Sciatic nerve (tissue), 2 donors: ENCODE data around the gene OR10H1. TPM values are rescaled to one million over a fixed set of nuclear protein-coding genes. Genes with fewer than 3 reads are reported as not detected.
"Not testable (repeated sequence)": the region's sequence is repeated elsewhere in the genome, so short reads cannot be mapped to it uniquely, and the experiment has no call there.

Experiments
- ATAC-seq: fragments of 200-7000 bp; cut with Tn5 transposase; one replicate; pipeline ENCODE4 v1.9.1; 2020; ENCODE audit warnings: mild to moderate bottlenecking, moderate library complexity
- DNase-seq: peaks from one replicate; pipeline ENCODE4 v3.0.0-alpha.2; 2020; ENCODE audit warnings: low spot score
- intact Hi-C: fragments of 100-400 bp; cut with DNase I; formaldehyde crosslinking; loops from one replicate; pipeline ENCODE4 v1.14.2; 2022
- total RNA-seq: library from RNA; stranded (reverse); fragmentation: NEBNext Ultra II Directional; extraction: Animal tissue kit (Norgen Biotek cat#: 25700); gene quantifications from one replicate; pipeline ENCODE4 v1.2.1, GENCODE V29; 2021
- donor health status: DM: no; HTN: no; CAD: no.
- donor health status: DM: no; HTN: no; CAD: no.

Gene OR10H1, protein sequence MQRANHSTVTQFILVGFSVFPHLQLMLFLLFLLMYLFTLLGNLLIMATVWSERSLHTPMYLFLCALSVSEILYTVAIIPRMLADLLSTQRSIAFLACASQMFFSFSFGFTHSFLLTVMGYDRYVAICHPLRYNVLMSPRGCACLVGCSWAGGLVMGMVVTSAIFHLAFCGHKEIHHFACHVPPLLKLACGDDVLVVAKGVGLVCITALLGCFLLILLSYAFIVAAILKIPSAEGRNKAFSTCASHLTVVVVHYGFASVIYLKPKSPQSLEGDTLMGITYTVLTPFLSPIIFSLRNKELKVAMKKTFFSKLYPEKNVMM
- total RNA-seq: not detected

DNA sequence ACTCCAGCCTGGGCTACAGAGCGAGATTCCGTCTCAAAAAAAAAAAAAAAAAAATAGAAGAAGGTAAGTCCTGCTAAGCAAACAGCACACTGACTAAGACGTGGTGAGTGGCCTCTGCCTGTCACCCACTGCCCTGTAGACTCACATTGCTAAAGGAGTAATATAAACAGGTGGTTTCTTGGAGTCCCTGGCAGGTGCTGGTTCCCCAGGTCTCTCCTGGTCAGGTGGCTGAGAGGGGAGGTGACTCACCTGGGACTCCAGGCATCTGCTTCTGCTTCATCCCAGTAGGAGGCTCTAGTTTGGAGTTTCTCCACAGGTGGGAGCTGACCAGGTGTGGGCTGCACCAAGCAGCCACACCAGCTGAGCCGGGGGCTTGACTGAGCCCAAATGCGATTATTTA, at the start of gene OR10H1:
Gene OR10H1, minus strand, starts transcription at position 359 of the 400 bp plus-strand sequence. CDS start 7,627 bp downstream, outside the sequence.
- intact Hi-C loops: no loop called here
- ATAC-seq (no peak), DNase-seq (no peak)

DNA sequence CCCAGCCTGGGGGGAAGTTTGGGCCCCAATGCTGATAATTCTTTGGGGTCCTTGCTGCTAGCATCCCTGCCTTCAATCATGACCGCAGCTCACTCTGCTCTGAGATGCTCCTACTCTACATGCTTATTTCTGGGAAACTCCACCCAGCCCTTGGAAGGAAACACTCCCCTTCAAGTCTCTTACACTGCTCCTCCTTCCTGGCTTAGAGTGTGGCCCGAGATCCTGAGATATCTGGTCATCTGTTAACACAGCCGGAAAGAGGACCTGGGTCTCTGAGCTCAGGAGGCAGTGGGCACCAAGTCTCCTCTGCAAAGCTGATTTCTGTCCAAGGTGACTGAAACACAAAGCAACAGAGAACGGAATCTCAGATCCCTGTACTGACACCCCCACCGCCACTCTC, 49.4 kb upstream of the OR10H1 start:
- no peak for ATAC-seq
- intact Hi-C loops: no loop called here
- DNase-seq: no peak

DNA sequence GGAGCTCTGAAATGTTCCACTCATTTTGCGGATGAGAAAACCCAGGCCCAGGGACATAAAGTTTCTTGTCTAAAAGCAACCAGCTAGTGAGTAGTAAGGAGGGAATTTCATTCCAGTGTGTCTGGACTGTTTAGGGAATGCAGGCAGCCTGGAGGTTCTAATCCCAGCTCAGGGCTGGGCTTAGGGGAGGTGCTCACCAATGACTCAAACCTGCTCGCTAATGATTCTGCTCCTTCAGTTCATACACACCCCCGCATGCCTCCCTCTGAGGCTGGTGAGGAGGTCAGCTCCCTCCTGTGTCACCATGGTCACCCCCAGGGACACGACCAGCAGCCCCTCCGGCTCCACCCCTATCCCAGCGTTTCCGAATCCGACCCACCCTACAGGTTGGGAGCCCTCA, 47.8 kb upstream of the OR10H1 start:
- intact Hi-C loops: no loop called here
- DNase-seq (no peak), ATAC-seq (no peak)

DNA sequence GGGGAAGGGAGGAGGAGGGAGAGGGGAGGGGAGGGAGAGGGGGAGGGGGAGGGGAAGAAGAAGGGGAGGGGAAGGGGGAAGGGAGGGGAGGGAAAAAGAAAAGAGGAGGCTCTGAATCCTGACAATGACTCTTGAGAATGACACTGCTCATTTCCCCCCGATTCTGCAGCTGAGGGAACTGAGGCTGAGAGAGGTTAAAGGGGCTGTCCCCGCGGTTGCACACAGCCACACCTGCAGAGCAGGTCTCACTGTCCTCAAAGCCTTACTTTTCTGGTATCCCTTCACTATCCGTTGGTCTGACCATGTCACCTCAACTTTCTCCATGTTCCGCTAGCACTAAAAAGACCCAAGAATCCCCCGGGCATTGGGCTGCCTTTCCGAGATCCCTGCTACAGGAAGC, 47.0 kb upstream of the OR10H1 start:
- ATAC-seq (no peak), DNase-seq (no peak)
- intact Hi-C loops: no loop called here

DNA sequence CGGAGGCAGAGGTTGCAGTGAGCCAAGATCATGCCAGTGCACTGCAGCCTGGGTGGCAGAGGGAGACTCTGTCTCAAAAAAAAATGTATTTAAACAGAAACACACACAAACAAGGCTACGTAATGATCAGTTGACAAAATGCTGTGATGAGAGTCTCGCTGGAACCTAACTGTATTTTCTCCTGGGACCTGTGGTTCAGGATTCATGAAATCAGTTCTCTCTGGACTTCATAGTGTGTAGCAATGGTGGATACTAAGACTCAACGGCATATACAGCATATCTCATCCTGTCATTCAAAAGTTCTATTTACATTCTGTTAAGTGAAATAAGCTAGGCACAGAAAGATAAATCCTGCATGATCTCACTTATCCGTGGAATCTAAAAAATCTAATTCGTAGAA, 45.1 kb upstream of the OR10H1 start:
- ATAC-seq (no peak), DNase-seq (no peak)
- intact Hi-C loops: no loop called here

DNA sequence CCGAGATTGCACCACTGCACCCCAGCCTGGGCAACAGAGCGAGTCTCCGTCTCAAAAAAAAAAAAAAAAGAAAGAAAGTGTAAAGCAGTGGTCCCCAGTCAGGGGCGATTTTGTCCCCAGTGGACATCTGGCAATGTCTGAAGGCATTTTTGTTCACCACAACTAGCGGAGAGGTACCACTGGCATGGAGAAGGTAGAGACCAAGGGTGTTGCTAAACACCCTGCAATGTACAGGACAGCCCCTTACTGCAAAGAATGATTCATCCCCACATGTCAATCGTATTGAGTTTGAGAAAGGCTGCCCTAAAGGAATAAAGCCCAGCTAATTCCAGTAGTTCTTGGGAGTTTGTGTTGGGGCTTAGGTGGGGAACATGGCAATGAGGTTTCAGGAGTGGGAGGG, 43.7 kb upstream of the OR10H1 start:
- intact Hi-C loops: no loop called here
- DNase-seq (no peak), ATAC-seq (no peak)

DNA sequence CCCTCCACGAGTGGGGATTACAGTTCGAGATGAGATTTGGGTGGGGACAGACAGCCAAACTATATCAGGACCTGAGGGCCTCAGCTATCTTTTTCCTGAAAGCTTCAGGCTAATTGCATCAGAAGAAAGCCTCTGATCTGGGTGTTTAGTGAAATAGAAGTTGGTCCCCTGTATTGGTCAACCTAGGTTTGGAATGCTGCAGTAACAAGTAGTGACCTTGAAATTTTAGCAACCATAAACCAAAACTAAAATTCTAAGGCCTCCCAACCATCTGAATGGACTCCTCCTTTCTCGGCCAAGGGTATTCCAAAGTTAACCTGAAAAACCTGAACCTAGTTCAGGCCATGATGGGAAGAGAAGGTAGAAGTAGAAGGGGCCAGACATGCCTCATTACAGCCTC, 34.9 kb upstream of the OR10H1 start:
- intact Hi-C loops: no loop called here
- ATAC-seq: no peak
- no peak for DNase-seq

DNA sequence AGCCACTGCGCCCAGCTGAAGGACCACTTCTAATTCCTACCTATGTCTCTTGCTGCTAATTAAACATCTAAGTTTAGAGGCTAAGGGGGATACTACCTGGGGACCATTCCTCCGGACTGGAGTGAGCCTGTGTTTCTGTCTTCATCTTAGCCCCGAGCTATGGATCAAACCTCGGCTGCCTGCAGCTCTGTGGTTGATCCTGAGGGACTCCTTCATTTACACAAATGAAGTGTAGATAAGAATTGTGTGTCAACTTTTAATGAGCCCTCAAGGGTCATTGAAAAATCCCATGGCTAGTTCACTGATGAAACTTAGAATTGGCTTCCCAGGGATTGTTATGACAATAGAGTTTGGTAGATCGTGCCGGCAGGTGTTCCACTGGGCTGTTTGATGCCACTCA, 31.5 kb upstream of the OR10H1 start:
- ATAC-seq (no peak), DNase-seq (no peak)
- intact Hi-C loops: no loop called here

DNA sequence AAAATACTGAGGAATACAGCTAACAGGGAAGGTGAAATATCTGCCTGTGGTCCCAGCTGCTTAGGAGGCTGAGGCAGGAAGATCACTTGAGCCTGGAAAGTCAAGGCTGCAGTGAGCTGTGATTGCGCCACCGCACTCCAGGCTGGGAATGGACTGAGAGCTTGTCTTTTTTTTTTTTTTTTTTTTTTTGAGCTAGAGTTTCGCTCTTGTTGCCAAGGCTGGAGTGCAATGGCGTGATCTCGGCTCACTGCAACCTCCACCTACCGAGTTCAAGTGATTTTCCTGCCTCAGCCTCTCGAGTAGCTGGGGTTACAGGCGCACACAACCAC, 28.4 kb upstream of the OR10H1 start:
- DNase-seq, intact Hi-C loops, ATAC-seq: not testable (repeated sequence)

DNA sequence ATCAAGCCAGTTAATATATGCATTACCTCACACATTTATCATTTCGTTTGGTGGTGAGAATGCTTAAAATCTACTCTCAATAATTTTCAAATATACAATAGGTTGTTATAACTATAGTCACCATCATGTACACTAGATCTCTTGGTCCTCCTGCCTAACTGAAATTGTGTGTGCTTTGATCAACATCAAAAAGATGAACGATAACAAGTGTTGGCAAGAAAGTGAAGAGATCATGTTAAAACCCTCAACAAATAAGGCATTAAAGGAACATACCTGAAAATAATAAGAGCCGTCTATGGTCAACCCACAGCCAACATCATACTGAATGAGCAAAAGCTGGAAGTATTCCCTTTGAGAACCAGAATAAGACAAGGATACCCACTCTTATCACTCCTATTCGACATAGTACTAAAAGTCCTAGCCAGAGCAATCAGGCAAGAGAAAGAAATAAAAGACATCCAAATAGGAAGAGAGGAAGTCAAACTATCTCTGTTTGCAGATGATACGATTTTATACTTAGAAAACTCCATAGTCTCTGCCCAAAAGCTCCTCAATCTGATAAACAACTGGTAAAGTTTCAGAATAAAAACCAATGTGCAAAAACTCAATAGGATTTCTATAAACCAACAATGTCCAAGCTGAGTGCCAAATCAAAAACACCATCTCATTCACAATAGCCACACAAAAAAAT, 27.9 kb upstream of the OR10H1 start:
- ATAC-seq (no peak), DNase-seq (no peak)
- intact Hi-C loops: no loop called here

DNA sequence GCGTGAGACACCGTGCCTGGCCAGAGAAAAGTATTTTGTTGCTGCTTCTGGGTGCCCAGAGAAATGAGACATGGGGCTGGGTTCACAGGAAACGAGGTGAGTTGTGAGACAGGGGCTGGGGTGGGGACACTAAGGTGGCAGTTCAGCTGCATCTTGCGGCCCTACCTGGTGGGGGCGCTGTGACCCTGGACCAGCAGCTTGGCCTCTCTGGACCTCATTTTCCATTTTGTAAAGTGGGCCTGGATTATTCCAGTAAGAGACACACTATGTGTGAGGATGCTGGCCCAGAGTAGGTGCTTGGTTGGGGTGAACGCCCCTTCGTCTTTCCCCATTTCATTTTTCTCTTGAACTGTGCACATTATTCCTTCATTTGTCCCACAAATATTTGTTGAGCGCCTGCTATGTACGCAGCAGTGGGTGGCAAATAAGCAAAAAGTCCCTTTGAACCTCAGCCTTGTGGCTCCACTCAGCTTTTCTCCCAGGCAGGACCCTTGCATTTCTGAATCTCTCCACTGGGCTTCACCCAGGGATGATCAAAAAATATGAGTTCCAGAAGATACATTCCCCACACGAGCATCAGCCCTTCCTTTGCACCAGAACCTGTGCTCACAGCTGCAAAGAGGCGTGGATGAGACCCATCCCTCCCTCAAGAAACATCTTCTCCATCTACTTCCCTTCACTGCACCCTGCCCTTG, 26.6 kb upstream of the OR10H1 start:
- intact Hi-C loops: no loop called here
- ATAC-seq: no peak
- DNase-seq: no peak

DNA sequence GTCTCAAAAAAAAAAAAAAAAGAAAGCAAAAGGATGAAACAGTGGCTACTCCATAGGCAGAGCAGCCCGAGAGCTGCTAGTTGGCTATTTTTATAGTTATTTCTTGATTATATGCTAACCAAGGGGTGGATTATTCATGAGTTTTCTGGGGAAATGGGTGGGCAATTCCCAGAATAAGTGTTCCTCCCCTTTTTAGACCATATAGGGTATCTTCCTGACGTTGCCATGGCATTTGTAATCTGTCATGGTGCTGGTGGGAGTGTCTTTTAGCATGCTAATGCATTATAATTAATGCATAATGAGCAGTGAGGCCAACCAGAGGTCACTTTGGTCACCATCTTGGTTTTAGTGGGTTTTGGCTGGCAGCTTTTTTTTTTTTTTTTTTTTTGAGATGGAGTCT, 25.4 kb upstream of the OR10H1 start:
- intact Hi-C loops: no loop called here
- DNase-seq (no peak), ATAC-seq (no peak)

DNA sequence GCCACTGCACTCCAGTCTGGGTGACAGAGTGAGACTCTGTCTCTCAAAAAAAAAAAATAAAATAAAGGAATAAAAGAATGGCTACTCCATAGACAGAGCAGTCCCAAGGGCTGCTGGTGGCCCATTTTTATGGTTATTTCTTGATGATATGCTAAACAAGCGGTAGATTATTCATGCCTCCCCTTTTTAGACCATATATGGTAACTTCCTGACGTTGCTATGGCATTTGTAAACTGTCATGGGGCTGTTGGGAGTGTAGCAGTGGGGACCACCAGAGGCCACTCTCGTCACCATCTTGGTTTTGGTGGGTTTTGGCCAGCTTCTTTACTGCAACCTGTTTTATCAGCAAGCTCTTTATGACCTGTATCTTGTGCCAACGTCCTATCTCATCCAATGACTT, 24.4 kb upstream of the OR10H1 start:
- intact Hi-C loops, DNase-seq: not testable (repeated sequence)

DNA sequence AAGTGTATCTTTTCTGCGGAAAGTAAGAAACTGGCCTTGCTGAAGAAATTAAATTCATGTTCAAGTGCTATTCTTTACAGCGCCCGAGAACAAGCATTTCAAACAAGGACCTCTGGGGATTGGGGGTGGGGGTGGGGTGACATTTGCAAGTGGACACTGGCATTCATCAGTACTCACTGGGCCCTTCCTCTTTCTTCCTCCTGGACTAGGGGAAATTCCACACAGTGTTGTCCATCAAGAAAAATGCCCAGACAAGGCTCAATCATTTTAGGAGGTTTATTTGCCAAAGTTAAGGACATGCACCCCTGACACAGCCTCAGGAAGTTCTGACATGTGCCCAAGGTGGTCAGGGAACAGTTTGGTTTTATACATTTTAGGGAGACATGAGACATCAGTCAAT, 22.9 kb upstream of the OR10H1 start:
- DNase-seq (no peak), ATAC-seq (no peak)
- intact Hi-C loops: no loop called here

More for the DNA sequence above, 24.4 kb upstream of the OR10H1 start:
- ATAC-seq: not testable (repeated sequence)

DNA sequence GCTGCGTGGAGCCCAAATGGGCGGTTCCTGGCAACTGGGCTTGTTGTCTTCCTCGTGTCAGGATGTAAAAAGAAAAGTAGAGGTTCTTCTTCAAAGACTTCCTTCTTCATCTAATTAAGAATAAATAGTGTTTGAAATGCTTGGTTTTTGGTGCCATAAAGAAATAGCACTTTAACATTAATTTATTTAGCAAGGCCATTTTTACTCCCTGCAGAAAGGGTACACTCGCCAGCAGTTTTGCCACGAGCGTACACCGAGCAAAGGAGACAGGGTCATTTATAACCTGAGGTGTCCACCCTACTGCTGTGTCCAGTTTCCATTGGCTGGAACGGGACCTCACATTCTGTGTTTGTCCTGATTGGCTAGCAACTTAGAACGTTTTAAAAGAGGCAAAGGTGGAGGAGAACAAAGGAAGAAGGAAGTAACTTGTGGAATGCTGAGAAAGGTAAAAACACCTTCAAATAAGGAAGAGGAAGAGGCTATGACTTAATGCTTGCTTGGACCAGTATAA, 21.8 kb upstream of the OR10H1 start:
- ATAC-seq: peak; percentile 3
- intact Hi-C loops: no loop called here
- DNase-seq: no peak

DNA sequence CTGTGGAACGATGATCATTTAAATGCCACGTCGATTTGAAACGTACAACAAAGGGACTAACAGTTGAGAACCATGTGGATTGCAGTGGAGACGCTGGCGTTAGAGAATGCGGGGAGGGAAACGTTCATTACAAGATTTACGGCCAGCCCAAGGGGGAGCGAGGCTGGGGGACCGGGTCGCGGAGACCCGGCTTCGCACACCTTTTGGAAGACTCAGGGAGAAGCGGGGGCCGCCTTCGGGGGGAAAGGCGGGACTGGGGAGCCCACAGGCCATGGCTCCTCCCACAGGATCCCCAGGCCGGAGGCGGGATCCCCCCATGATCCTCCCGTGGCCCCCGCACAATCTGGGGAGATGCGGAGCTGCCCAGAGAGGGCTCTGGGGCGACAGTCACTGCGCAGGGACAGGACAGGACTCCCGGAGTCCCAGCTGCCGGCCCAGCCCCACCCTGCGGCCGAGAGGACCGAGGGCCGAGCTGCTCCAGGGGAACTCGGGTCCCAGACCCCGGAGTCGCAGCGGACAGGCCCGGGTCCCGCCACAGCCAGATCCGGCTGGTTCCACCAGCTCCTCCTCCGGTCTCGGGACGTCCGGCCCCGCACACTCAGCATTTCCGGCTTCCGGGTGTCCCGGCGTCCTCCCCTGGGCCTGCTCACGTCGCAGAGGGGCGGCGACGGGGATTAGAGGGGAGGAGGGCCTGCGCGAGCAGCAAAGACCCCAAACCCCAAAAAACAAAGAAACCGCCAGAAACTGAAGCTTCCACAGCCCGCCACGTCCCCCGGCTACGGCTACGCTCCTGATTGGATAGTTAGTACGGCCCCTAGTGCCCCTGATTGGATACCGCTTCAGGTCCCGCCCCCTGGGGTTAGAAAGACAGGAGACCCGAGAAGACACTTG, 21.1 kb upstream of the OR10H1 start:
- DNase-seq: peak; percentile 98
- ATAC-seq: peak; percentile 100
- intact Hi-C loops: no loop called here

DNA sequence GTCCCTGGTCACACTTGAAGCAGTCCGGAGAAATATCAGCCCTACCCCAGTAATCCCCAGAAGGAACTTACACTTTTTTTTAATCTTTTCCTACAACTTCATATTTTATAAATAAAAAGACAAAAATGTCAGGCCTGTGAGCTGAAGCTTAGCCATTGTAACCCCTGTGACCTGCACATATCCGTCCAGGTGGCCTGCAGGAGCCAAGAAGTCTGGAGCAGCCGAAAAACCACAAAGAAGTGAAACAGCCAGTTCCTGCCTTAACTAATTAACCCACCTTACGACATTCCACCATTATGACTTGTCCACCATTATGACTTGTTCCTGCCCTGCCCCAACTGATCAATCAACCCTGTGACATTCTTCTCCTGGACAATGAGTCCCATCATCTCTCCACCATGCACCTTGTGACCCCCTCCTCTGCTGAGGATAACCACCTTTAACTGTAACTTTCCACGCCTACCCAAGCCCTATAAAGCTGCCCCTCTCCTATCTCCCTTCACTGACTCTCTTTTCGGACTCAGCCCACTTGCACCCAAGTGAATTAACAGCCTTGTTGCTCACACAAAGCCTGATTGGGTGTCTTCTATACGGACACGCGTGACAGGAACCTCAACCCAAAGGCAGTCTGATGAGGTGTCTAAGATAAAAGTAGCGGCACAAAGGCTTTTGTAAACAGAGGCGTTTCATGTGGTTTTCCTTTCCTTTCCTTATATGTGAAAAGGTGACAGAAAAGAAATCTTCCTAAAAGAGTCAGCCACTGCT, 20.3 kb upstream of the OR10H1 start:
- intact Hi-C loops, ATAC-seq, DNase-seq: not testable (repeated sequence)

DNA sequence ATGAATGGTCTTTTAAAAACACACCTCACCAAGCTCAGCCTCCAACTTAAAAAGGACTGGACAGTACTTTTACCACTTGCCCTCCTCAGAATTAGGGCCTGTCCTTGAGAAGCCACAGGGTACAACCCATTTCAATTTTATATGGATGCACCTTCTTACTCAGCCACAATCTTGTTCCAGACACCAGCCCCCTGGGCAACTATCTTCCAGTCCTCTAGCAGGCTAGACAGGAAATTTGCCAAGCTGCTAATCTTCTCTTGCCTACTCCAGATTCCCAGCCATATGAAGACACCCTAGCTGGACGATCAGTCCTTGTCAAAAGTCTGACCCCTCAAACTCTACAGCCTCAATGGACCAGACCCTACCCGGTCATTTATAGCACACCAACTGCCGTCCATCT, 18.8 kb upstream of the OR10H1 start:
- DNase-seq, ATAC-seq, intact Hi-C loops: not testable (repeated sequence)
